Stimulated activated CD4-positive, alpha-beta T cell treated with anti-CD3 and anti-CD28 coated beads, Interleukin-1b, Interleukin-23, amount 100 ng/mL, for 48 hours (primary cell): ENCODE measurements around the gene CSHL1.
A peak's percentile ranks its signal among the peaks of the same experiment; 100 is the strongest.

Experiments used
- DNase-seq: peaks from one replicate; pipeline ENCODE4 v3.0.0-alpha.2; 2020

The CSHL1 gene

GRCh38 chr17:63911041-63911635 lies at the start of gene CSHL1:
CSHL1 (minus strand) TSS chr17:63911258; CDS start chr17:63911196, 62 bp downstream.
- no peak for DNase-seq

GRCh38 chr17:63960430-63960829 lies 49.4 kb upstream of the CSHL1 start:
- no peak for DNase-seq

- no peak for DNase-seq
Observed at GRCh38 chr17:63960006-63960405, 48.9 kb upstream of the CSHL1 start.

- no peak for DNase-seq
Observed at GRCh38 chr17:63956296-63956920, 45.4 kb upstream of the CSHL1 start.

- no peak for DNase-seq
Observed at GRCh38 chr17:63955791-63956190, 44.7 kb upstream of the CSHL1 start.

- DNase-seq: no peak
Observed at GRCh38 chr17:63955232-63955631, 44.2 kb upstream of the CSHL1 start.

- peak; percentile 33 for DNase-seq
Observed at GRCh38 chr17:63954402-63955063, 43.5 kb upstream of the CSHL1 start.

- DNase-seq: peak; percentile 19
Observed at GRCh38 chr17:63950940-63951907, 40.2 kb upstream of the CSHL1 start.

GRCh38 chr17:63949576-63950250 lies 38.7 kb upstream of the CSHL1 start:
- DNase-seq: no peak

GRCh38 chr17:63948521-63948920 lies 37.5 kb upstream of the CSHL1 start:
- DNase-seq: no peak

- no peak for DNase-seq
Observed at GRCh38 chr17:63947711-63948330, 36.8 kb upstream of the CSHL1 start.

- peak; percentile 60 for DNase-seq
Observed at GRCh38 chr17:63946440-63947363, 35.6 kb upstream of the CSHL1 start.

GRCh38 chr17:63945784-63946439 lies 34.9 kb upstream of the CSHL1 start:
- no peak for DNase-seq

- no peak for DNase-seq
Observed at GRCh38 chr17:63944736-63945499, 33.9 kb upstream of the CSHL1 start.

- no peak for DNase-seq
Observed at GRCh38 chr17:63943745-63944144, 32.7 kb upstream of the CSHL1 start.

- no peak for DNase-seq
Observed at GRCh38 chr17:63942309-63942985, 31.4 kb upstream of the CSHL1 start.

- DNase-seq: no peak
Observed at GRCh38 chr17:63941751-63942150, 30.7 kb upstream of the CSHL1 start.

GRCh38 chr17:63941162-63941561 lies 30.1 kb upstream of the CSHL1 start:
- DNase-seq: no peak

- no peak for DNase-seq
Observed at GRCh38 chr17:63940584-63940983, 29.5 kb upstream of the CSHL1 start.
